H1 (cell line): ENCODE measurements around the gene ALG11. TPM values are rescaled to one million over a fixed set of nuclear protein-coding genes. Genes with fewer than 3 reads are reported as not detected.

Experiments
- BRCA1 ChIP-seq: IDR thresholded peaks from 2 replicates; pipeline ENCODE4 v1.6.1; 2012; ENCODE audit warnings: low read depth, low read length, improper control_type of control experiment
- KDM4A ChIP-seq: IDR thresholded peaks from one replicate; pipeline ENCODE4 v1.7.1; 2012; ENCODE audit warnings: low read depth, mild to moderate bottlenecking, moderate library complexity, low read length, inconsistent platforms; ENCODE audit not compliant: severe bottlenecking
- RXRA ChIP-seq: IDR thresholded peaks from 2 replicates; pipeline ENCODE4 v1.6.1; 2011; ENCODE audit warnings: low read depth, mild to moderate bottlenecking, low read length, moderate library complexity; ENCODE audit not compliant: insufficient read depth
- ZNF274 ChIP-seq: IDR thresholded peaks from 2 replicates; pipeline ENCODE4 v1.7.0; 2012; ENCODE audit warnings: low read length, borderline replicate concordance; ENCODE audit errors: extremely low read depth
- polyA plus RNA-seq, 7 experiments: library from polyadenylated mRNA; depleted of rRNA in 3 of 7; stranded (reverse) in 5 of 7; unstranded in 2 of 7; fragments of >200 nt in 5 of 7; fragments of 200-250 nt in 2 of 7; gene quantifications; 1 replicate in 5 of 7; 2 replicates in 1 of 7; 4 replicates in 1 of 7; pipeline versions ENCODE4 v1.2.1 to v1.2.3, GENCODE V29; 2011 to 2013; ENCODE audit warnings: missing spikeins in 2 of 7, mixed read lengths in 2 of 7
- total RNA-seq: library from RNA; stranded (reverse); fragmentation: NEBNext Ultra II Directional; extraction: Animal tissue kit (Norgen Biotek cat#: 25700); gene quantifications from 2 replicates; pipeline ENCODE4 v1.2.1, GENCODE V29; 2021
- TF ChIP-seq, protein P1 (sequence below): IDR thresholded peaks from 2 replicates; pipeline ENCODE4 v1.6.1; 2012; ENCODE audit warnings: low read length, inconsistent platforms

Gene ALG11
- total and polyA plus RNA-seq, 2 of the 8 experiments (the other 6 are each of a cell fraction or from before 2014, with no cell fraction given), result 5.2 to 39.9 TPM

DNA sequence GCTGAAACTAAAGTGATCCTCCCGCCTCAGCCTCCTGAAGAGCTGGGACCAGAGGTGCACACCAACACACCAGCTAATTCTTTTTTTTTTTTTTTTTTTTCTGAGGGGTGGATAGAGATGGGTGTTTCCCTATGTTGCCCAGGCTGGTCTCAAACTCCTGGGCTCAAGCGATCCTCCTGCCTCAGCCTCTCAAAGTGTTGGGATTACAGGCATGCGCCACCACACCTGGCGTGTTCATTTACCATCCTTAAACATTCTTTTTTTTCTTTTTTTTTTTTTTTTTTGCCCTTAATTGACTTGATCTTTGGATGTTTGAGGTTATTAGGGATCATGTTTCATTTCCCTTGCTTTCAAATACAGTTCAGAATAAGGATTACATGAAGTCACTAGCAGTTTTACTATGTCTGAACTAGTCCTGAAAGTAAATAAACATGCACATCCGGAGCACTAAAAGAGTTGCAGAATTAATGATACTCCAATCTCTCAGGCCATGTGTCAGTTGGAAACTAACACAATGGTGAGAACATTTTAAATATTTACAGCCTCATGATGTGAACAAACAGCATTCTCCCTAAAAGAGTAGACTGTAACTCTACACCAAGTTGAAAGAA, 22.5 kb downstream of the ALG11 start (continued):
- no peak for TF ChIP-seq KDM4A
- TF ChIP-seq BRCA1, result no peak
- no peak for TF ChIP-seq RXRA
- TF ChIP-seq, protein P1, sequence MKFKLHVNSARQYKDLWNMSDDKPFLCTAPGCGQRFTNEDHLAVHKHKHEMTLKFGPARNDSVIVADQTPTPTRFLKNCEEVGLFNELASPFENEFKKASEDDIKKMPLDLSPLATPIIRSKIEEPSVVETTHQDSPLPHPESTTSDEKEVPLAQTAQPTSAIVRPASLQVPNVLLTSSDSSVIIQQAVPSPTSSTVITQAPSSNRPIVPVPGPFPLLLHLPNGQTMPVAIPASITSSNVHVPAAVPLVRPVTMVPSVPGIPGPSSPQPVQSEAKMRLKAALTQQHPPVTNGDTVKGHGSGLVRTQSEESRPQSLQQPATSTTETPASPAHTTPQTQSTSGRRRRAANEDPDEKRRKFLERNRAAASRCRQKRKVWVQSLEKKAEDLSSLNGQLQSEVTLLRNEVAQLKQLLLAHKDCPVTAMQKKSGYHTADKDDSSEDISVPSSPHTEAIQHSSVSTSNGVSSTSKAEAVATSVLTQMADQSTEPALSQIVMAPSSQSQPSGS, result no peak
- TF ChIP-seq ZNF274, result no peak
